RWPE2 (cell line): ENCODE data around the gene GPR63.

Source experiments
- ATAC-seq: fragments of 200-7000 bp; cut with Tn5 transposase; 3 replicates; pipeline ENCODE4 v1.9.1; 2021; ENCODE audit warnings: low read depth
- DNase-seq: peaks from one replicate; pipeline ENCODE4 v3.0.0-alpha.2; 2020; ENCODE audit warnings: low spot score
- H3K27ac ChIP-seq: fragments of 450-650 bp; 2 replicates; pipeline ENCODE4 v1.5.1; 2017; ENCODE audit warnings: mild to moderate bottlenecking; ENCODE audit not compliant: poor library complexity, severe bottlenecking
- H3K27me3 ChIP-seq: fragments of 250-450 bp; sonication (Bioruptor Pico); 2 replicates; pipeline ENCODE4 v1.5.1; 2021; ENCODE audit warnings: mild to moderate bottlenecking, moderate library complexity; ENCODE audit not compliant: insufficient read depth, poor library complexity, severe bottlenecking
- H3K36me3 ChIP-seq: fragments of 250-450 bp; sonication (Bioruptor Pico); 2 replicates; pipeline ENCODE4 v1.5.1; 2020; ENCODE audit warnings: low read depth, mild to moderate bottlenecking, moderate library complexity
- H3K4me1 ChIP-seq: fragments of 250-450 bp; sonication (Bioruptor Pico); 2 replicates; pipeline ENCODE4 v1.5.1; 2021; ENCODE audit warnings: mild to moderate bottlenecking, moderate library complexity; ENCODE audit not compliant: insufficient read depth, poor library complexity, severe bottlenecking
- H3K4me3 ChIP-seq: fragments of 250-450 bp; sonication (Bioruptor Pico); 2 replicates; pipeline ENCODE4 v1.5.1; 2021; ENCODE audit warnings: mild to moderate bottlenecking, moderate library complexity; ENCODE audit not compliant: severe bottlenecking
- H3K9me3 ChIP-seq: fragments of 250-450 bp; sonication (Bioruptor Pico); 2 replicates; pipeline ENCODE4 v1.5.1; 2021; ENCODE audit warnings: mild to moderate bottlenecking, moderate library complexity; ENCODE audit not compliant: severe bottlenecking
- CTCF ChIP-seq: fragments of 450-650 bp; IDR thresholded peaks from one replicate; pipeline ENCODE4 v1.5.1; 2017; ENCODE audit warnings: mild to moderate bottlenecking, moderate library complexity; ENCODE audit not compliant: poor library complexity, severe bottlenecking

The GPR63 gene

GRCh38 chr6:96856856-96857255 is 19.6 kb upstream of the GPR63 start:
- Histone ChIP-seq H3K9me3 (no peaks in the 10 kb centered on the region), H3K4me3 (no peak overlapping the region), H3K36me3 (no peaks in the 10 kb centered on the region), H3K27ac (no peak overlapping the region), H3K27me3 (peaks cover 7% of the 10 kb centered on the region), H3K4me1 (no peaks in the 10 kb centered on the region)
- ATAC-seq (no peak), DNase-seq (no peak)
- TF ChIP-seq CTCF = no peak

GRCh38 chr6:96853083-96853482 is 15.8 kb upstream of the GPR63 start:
- no peak for ATAC-seq
- no peak for DNase-seq
- Histone ChIP-seq H3K36me3 (no peaks in the 10 kb centered on the region), H3K27me3 (peaks cover 5% of the 10 kb centered on the region), H3K27ac (no peak overlapping the region), H3K4me3 (no peak overlapping the region), H3K9me3 (no peaks in the 10 kb centered on the region), H3K4me1 (no peaks in the 10 kb centered on the region)
- no peak for TF ChIP-seq CTCF

- DNase-seq (no peak), ATAC-seq (no peak)
- Histone ChIP-seq H3K9me3 (no peaks in the 10 kb centered on the region), H3K27ac (no peak overlapping the region), H3K36me3 (no peaks in the 10 kb centered on the region), H3K4me3 (no peak overlapping the region), H3K27me3 (peaks cover 2% of the 10 kb centered on the region), H3K4me1 (no peaks in the 10 kb centered on the region)
- no peak for TF ChIP-seq CTCF
These were observed 15.3 kb upstream of the GPR63 start for GRCh38 chr6:96852605-96853004.

GRCh38 chr6:96851858-96852257 is 14.6 kb upstream of the GPR63 start:
- ATAC-seq = no peak
- Histone ChIP-seq H3K9me3 (no peaks in the 10 kb centered on the region), H3K4me3 (no peak overlapping the region), H3K27ac (no peak overlapping the region), H3K27me3 (no peaks in the 10 kb centered on the region), H3K36me3 (no peaks in the 10 kb centered on the region), H3K4me1 (no peaks in the 10 kb centered on the region)
- no peak for TF ChIP-seq CTCF
- DNase-seq = no peak

- Histone ChIP-seq H3K27me3 (no peaks in the 10 kb centered on the region), H3K36me3 (no peaks in the 10 kb centered on the region), H3K27ac (no peak overlapping the region), H3K4me1 (no peaks in the 10 kb centered on the region), H3K9me3 (no peaks in the 10 kb centered on the region), H3K4me3 (no peak overlapping the region)
- ATAC-seq (no peak), DNase-seq (no peak)
- no peak for TF ChIP-seq CTCF
These were observed 12.3 kb upstream of the GPR63 start for GRCh38 chr6:96849615-96850014.
